Activated T-helper 9 cell treated with anti-CD3 and anti-CD28 coated beads, Interleukin-2, amount 50 U/mL, for 16 hours (primary cell): Measurements from ENCODE around the gene PLEKHA7.
"Not testable (repeated sequence)": the region's sequence is repeated elsewhere in the genome, so short reads cannot be mapped to it uniquely, and the experiment has no call there.

Source experiments
- DNase-seq: peaks from one replicate; pipeline ENCODE4 v3.0.0-alpha.2; 2020; ENCODE audit warnings: low read depth

PLEKHA7 gene

DNA sequence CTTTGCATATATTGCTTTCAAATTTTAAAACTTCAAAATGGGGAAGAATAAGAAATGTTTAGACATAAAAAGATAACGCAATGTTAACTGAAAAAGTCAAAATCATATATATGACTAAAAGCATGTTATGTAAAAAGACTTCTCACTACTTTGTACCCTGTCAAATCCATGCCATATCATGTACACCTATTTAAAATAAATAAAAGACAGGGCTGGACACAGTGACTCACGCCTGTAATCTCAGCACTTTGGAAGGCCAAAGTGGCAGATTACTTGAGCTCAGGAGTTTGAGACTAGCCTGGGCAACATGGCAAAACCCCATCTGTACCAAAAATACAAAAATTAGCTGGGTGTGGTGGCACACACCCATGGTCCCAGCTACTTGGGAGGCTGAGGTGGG lies 109.5 kb downstream of the PLEKHA7 start:
- DNase-seq: not testable (repeated sequence)

- DNase-seq: no peak
These were observed 111.3 kb downstream of the PLEKHA7 start for GRCh38 chr11:16902781-16903378.

- no peak for DNase-seq
These were observed 112.0 kb downstream of the PLEKHA7 start for GRCh38 chr11:16902182-16902581.

DNA sequence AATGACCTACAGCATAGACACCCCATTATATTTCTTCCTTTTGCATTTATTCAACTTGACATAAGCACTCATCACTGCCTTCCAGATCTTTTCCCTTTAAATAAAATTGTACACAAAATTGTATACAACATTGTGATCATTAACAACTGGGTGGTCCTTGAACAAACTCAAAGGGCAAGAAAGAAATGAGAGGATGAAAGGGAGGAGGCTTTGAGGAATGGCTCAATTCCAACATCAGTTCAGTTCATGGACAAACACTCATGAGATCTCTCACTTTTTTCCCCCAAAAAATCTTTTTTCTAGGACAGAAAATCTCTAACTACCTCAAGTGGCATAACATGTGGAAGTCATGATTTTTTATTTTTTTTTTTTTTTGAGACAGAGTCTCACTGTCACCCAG lies 113.7 kb downstream of the PLEKHA7 start:
- no peak for DNase-seq

GRCh38 chr11:16899708-16900303 lies 114.4 kb downstream of the PLEKHA7 start:
- DNase-seq: no peak

GRCh38 chr11:16898274-16898985 lies 115.8 kb downstream of the PLEKHA7 start:
- no peak for DNase-seq

DNA sequence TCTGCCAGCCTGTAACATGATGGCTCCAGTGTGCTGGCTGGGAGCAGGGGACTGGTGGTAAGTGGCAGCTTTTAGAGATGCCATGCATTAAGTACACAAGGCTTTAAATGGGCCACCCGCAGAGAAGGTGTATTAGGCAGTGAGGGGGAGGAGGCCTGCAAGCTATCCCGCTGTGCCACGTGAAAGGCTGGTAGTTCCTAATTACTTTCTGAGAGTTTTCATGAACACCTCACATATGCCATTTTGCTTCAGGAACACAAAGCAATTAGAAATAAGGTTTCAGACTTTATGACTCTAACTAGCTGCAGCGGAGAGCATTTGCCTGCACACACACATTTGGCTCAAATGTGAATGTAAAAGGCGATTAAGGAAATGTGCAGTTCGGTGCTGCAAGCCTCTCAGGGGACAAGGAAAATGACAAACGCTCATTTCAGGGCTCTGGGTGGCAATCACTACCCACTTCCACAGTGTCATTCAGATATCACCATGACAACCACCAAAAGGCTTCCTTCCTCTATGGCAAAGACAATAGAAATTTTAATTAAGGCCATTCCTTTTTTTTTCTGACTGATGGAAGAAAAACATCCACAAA lies 116.6 kb downstream of the PLEKHA7 start:
- DNase-seq: no peak

DNA sequence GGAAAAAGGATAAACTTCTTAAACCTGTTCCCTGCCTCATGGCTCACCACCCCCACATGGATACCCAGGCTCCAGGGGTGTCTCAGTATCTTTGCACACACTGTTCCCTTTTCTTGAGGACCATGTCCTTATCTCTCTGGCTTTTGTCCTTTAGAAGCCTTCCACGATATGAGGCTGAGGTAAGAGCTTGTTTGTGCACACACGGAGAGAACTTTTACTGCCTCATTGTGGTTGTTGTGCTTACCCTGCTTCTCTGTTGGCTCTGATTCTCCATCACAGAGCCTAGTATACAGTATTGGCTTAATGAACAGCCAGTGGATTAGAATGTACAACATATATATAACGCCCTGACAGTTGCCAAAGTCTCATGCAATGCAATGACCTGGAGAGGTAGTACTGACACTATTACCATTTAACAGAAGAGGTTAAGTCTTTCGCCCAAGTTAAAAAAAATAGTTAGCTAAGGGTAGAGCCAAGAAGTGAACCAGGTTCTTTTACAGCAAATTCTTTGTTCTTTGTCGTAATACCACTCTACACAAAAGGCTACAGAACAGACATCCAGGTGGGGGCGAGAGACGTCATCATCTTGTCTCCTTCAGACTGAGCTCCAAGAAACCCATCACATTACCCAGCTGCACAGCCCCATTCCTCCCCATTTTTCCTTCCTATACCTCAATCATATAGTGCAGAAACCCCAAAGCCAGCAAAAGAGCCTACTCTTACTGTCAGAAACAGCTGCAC lies 117.3 kb downstream of the PLEKHA7 start:
- DNase-seq: no peak

- DNase-seq: no peak
These were observed 118.9 kb downstream of the PLEKHA7 start for GRCh38 chr11:16895306-16895705.

GRCh38 chr11:16893456-16894066 lies 120.7 kb downstream of the PLEKHA7 start:
- no peak for DNase-seq

GRCh38 chr11:16891964-16892363 lies 122.2 kb downstream of the PLEKHA7 start:
- DNase-seq: no peak

DNA sequence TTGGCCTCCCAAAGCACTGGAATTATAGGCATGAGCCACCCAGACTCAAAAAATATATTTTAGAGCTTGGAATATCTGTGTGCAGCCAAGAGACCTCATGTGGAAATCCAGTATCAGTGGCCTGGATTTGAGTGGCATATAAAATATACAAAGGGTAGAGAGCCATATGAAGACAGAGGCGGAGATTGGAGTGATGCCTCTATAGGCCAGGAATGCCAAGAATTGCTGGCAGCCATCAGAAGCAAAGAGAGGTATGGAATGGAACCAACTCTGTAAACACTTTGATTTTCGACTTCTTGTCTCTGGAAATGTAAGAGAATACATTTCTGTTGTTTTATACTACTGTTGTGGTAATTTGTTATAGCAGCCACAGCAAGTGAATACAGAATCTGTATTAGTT lies 123.0 kb downstream of the PLEKHA7 start:
- no peak for DNase-seq

DNA sequence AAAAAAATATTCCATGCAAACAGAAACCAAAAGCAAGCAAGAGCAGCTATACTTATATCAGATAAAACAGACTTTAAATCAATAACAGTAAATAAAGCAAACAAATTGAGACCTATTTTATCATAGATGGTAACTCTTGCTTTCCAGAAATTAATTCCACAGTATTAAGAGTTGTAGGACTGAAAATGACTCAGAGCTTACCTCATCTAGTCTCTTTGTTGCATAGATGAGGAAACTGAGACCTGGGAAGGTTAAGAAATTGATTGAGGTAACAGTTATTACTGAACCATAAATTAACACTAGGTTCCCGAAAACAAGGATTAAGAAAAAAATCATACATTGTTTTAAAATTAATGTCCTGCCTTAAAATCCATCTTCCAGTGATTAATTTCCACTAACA lies 123.8 kb downstream of the PLEKHA7 start:
- DNase-seq: no peak

DNA sequence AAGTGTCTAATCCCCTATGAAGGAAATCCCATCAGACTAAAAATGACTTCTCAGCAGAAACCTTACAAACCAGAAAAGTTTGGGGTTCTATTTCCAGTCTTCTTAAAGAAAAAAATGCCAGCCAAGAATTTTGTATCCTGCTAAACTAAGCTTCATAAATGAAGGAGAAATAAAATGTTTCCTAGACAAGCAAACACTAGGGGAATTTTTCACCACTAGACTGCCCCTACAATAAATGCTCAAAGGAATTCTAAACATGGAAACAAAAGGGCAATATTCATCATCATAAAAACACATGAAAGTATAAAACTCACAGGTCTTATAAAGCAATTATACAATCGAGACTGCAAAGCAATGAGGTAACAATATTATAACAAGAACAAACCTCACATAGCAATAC lies 124.3 kb downstream of the PLEKHA7 start:
- no peak for DNase-seq

- not testable (repeated sequence) for DNase-seq
These were observed 125.2 kb downstream of the PLEKHA7 start for GRCh38 chr11:16889010-16889409.

GRCh38 chr11:16887887-16888286 lies 126.3 kb downstream of the PLEKHA7 start:
- not testable (repeated sequence) for DNase-seq

GRCh38 chr11:16883174-16883573 lies 131.0 kb downstream of the PLEKHA7 start:
- no peak for DNase-seq

DNA sequence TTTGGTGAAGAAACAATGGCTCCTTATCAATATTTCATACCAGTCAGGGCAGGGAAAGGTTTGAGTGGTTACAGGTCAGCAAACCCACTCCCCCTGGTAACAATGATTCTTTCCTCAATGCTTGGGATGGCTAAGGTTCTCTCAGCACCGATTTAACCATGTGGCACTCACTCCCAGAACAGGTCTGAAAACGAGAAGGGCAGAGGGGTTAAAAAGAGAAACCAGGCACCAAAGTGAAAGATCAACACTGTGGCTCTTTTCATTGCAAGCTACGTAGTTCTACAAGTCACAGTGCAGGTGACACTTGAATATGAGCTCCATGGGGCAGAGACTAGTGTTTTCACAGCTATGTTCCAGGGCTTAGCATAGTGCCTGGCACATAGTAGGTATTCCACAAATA lies 132.4 kb downstream of the PLEKHA7 start:
- DNase-seq: no peak

DNA sequence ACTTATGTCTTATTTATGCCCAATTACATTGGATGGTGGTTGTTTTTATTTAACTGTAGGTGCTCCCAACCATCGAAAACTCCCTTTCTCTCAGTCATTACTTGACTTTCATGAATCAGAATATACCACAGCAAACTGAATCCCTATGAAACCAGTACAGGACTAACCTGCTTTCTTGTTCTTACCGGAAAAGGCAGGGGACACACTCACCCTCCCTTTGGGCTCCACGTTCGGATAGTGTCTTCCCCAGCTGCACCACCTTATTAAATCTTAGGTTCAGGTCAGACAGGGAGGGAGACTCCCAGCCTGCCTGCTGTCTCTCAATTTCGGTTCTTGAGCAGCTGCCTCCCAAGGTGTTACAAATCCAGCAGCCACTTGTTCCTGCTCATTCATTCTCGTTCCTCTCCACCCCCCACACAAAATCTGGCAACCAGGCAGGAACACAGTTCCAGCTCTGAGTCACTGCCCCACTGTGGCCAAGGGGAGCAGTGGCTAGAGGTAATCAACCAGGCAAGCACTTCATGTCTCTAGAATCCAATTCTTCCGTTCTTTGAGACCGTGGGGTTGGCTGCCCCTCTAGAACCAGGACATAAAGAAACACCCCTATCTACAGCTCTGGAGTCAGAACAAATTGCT lies 133.0 kb downstream of the PLEKHA7 start:
- no peak for DNase-seq

- no peak for DNase-seq
These were observed 133.9 kb downstream of the PLEKHA7 start for GRCh38 chr11:16880184-16880801.

DNA sequence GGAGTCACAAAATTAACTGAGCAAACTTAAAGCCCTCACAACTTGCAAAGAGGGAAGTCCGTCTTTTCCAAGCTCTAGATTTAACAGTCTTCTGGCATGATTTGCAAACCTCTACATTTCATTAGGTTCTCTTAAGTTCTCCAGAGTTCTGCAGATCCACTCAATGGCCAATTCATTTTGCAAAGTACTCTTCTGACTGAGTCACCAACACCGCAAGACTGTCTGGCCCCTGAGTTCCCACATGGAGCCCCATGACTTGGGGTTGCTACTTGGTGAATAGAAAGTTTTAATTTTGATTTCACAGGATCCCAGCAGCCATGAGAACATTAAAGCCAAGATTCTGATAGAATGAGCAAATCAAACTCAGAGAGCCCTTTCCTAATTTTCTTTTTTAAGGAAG lies 134.5 kb downstream of the PLEKHA7 start:
- no peak for DNase-seq
